GM19035 (cell line): ENCODE results near the gene KXD1.

Experiments
- ATAC-seq: cut with Tn5 transposase; IDR thresholded peaks from one replicate; pipeline ENCODE4 v1.9.1; 2021; ENCODE audit not compliant: unreplicated experiment

The KXD1 gene

DNA sequence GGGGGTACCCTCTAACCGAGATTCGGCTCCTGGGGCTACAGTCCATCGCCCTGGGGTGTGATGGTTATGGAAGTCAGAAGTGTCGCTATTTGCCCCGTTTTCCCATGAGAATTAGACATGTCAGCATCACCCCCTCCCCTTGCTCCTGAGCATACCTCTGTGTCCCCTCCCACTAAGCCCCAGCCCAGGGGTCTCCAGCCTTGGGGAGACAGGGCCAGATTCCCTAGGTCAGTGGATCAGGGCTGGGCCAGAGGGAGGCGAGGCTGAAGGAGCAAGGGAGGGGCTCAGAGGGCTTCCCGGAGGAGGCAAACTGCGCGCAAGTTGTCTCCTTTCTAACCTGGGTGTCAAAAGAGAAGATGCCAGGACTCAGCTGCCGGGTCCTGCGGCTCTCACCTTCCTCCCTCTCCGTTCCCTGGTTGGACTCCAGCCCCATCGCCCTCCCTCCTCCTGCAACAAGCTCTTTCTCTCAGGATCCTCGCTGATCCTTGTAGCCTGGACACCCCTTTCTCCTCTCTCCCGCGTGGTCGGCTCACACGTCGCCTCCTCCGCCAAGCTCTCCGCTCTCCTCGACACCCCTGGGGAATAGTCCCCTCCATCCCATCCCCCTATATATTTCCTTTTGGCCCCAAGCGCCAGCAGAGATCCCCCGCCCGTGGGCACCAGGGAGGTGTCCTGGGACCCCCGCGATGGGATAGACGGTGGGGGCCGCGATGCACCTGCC, 54.5 kb downstream of the KXD1 start:
- ATAC-seq: no peak

DNA sequence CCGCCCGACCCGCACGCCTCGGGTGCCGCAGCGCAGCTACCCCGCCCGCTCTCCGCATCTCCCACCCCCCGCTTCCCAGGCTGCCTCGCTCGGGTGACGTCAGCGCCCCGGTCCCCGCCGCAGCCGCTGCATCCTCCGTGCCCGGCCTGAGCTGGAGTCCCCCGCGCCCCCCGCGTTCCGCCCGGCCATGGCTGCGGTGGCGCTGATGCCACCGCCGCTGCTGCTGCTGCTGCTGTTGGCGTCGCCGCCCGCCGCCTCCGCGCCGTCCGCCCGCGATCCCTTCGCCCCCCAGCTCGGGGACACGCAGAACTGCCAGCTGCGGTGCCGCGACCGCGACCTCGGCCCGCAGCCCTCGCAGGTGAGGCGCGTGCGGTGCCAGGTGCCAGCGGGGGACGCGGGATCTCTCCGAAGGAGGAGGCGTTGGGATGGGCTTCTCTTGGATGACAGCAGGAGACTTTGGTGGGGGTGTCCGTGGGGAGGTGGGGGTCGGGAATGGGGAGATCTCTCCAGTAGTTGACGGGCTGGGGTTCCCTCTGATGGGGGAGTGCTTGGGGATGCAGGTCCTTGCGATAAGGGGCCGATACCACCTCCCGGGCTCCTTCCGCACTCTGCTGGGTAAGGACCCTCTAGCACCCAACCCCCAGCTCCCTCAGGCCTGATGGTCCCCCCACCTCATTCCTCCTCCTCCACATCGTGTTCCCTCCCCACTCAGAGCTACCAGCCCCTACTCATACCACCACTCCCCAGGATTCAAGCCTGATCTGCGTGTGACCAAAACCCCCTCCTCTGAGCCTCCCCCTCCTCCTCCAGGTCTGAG, 55.3 kb downstream of the KXD1 start, which contains the start of gene TMEM59L:
Gene TMEM59L, plus strand, starts transcription at position 99 of the 817 bp plus-strand sequence. Its CDS starts 89 bp downstream, at position 188.
- no peak for ATAC-seq

DNA sequence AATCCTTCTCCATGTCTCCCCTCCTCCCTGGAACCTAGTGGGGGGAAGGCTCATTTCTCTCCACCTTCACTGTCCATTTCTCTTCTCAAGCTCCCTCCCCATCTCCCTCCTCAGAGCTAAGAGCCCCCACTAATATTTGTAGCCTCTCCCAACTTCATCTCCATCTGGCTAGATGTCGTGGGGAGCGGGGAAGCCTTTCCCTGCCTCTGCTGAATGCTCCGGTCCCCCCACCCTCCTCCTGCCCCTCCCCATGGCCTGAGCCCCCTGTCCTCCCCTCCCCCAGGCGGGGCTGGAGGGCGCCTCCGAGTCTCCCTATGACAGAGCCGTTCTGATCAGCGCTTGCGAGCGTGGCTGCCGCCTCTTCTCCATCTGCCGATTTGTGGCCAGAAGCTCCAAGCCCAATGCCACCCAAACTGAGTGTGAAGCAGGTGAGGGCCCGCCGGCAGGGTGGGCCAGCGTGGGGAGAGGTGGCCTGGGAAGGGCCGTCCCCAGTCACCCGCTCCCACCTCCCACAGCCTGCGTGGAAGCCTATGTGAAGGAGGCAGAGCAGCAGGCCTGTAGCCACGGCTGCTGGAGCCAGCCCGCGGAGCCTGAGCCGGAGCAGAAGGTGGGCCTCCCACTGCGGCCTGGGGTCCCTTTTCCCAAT, 56.0 kb downstream of the KXD1 start:
- ATAC-seq: no peak

DNA sequence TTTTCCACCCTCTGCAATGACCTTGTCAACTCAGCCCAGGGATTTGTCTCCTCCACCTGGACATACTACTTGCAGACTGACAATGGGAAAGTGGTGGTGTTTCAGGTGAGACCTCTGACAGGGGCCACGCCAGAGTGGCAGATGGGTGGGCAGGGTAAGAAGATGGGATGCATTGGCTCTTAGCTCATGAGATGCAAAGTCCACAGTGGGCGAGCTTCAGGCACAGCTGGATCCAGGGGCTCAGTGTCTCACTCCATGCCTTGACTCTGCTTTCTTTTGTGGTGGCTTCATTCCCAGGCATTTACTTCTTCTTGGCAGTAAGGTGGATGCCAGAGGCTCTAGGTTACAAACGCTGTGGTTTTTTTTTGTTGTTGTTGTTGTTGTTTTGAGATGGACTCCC, 58.4 kb downstream of the KXD1 start:
- no peak for ATAC-seq

DNA sequence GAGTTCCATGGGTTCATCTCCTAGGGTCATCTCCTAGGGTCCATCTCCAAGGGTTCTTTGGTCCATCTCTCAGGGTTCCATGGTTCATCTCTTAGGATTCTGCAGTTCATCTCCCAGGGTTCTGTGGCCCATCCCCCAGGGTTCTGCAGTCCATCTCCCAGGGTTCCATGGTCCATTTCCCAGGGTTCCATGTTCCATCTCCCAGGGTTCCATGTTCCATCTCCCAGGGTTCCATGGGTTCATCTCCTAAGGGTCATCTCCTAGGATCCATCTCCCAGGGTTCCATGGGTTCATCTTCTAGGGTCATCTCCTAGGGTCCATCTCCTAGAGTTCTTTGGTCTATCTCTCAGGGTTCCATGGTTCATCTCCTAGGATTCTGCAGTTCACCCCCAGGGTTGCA, 59.9 kb downstream of the KXD1 start:
- ATAC-seq: no peak

DNA sequence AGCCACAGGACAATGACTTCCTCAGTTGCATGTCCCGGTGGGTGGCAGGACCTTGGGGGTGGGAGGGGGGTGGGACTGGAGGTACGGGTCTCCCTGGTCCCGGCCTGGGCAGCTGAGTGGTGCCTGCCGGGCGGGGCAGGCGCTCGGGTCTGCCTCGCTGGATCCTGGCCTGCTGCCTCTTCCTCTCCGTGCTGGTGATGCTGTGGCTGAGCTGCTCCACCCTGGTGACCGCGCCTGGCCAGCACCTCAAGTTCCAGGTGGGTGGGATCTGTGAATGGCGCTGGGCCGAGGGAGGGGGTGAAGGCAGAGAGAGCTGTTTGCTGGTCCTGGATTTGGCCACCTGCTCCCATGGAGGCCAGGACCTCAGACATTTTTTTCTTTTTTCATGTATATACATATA, 60.6 kb downstream of the KXD1 start:
- ATAC-seq: no peak
